ENCODE data around the gene CHRNA9. TPM values are rescaled to one million over a fixed set of nuclear protein-coding genes. Genes with fewer than 3 reads are reported as not detected.

CHRNA9 gene
- polyA plus RNA-seq, 1 donor (not counting 4 experiments of a cell fraction or from before 2014, with no cell fraction given): 0.03 TPM

DNA sequence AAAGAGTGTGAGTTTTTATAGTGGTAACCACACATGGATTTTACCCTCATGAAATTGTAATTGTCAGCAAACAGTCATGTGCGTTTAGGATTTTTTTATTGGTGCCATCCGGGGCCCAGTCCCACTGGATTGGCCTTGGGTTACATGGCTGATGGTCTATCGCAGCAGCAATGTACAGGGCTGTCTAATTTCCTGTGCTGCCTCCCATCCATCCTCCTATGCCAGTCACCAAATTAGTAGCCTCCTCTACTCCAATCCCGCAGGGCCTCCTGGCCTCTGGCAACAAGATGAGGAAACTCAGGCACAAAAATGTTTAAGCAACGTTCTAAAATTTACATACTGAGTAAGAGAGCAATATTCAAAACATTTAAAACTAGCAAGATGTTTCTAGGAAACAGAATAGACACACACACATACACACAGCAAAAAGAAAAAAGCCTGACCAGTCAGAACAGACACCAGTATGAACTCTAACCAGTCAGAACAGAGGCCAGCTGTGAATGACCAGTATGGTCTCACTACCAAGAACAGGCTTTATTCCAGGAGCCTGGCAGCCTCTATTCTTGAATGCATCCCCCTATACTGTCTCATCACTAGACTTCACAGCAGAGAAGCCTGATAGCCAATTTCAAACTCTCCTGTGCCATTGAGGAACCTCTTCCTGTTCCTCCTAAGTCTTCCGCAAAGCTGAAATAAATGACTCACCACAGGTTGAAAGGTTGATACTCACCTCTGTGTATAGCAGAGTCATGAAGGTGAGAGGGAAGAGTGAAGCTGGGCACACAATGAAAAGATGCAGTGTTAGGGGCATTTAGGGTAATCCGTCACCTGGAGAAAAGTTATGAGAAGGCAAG lies 42.6 kb downstream of the CHRNA9 start:
- H3K9ac ChIP-seq (ENCODE audit: control insufficient read depth, extremely low read depth, insufficient read depth, low read length): no peak overlapping the region
- no peaks in the 10 kb centered on the region for H3K79me2 ChIP-seq (ENCODE audit: control insufficient read depth, insufficient read depth, low read length)
- dilution Hi-C loops (cut with MboI; ENCODE audit: extremely low pct_ligation_motif_present, low sequenced_read_pairs): no loop called here
- no peaks in the 10 kb centered on the region for H3K9me3 ChIP-seq (ENCODE audit: control insufficient read depth, low read depth, low read length)
- H3K4me1 ChIP-seq (ENCODE audit: control insufficient read depth, extremely low read depth, insufficient read depth, low read length): no peaks in the 10 kb centered on the region
- H3K27ac ChIP-seq (ENCODE audit: control insufficient read depth, insufficient read depth, low read length): no peak overlapping the region
- H3K4me3 ChIP-seq (ENCODE audit: control insufficient read depth in 2 of 3, extremely low read depth in 1 of 3, insufficient read depth in 2 of 3, low read depth in 1 of 3, low read length in 3 of 3): no peak overlapping the region
- no peaks in the 10 kb centered on the region for H3K36me3 ChIP-seq (ENCODE audit: control insufficient read depth in 2 of 2, extremely low read depth in 1 of 2, insufficient read depth in 2 of 2, low read length in 2 of 2)
- no peak for DNase-seq (ENCODE audit: low read depth, low spot score)
- TF ChIP-seq, protein P1, sequence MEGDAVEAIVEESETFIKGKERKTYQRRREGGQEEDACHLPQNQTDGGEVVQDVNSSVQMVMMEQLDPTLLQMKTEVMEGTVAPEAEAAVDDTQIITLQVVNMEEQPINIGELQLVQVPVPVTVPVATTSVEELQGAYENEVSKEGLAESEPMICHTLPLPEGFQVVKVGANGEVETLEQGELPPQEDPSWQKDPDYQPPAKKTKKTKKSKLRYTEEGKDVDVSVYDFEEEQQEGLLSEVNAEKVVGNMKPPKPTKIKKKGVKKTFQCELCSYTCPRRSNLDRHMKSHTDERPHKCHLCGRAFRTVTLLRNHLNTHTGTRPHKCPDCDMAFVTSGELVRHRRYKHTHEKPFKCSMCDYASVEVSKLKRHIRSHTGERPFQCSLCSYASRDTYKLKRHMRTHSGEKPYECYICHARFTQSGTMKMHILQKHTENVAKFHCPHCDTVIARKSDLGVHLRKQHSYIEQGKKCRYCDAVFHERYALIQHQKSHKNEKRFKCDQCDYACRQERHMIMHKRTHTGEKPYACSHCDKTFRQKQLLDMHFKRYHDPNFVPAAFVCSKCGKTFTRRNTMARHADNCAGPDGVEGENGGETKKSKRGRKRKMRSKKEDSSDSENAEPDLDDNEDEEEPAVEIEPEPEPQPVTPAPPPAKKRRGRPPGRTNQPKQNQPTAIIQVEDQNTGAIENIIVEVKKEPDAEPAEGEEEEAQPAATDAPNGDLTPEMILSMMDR (optimal IDR thresholded peaks at IDR 0.05 in 1 of 3, IDR thresholded peaks at IDR 0.05 in 1 of 3, conservative IDR thresholded peaks at IDR 0.05 in 1 of 3; ENCODE audit: extremely low read depth in 1 of 3, insufficient read depth in 2 of 3, low read length in 3 of 3): no peak
- TF ChIP-seq EZH2 (IDR thresholded peaks at IDR 0.05; ENCODE audit: low read length): no peak
- H2AFZ ChIP-seq (ENCODE audit: control insufficient read depth, low read length): peak overlapping the region; percentile 31
- no peaks in the 10 kb centered on the region for H4K20me1 ChIP-seq (ENCODE audit: control insufficient read depth, extremely low read depth, insufficient read depth, low read length)
- H3K9me1 ChIP-seq (ENCODE audit: control insufficient read depth, extremely low read depth, insufficient read depth, low read length): no peaks in the 10 kb centered on the region
- H3K4me2 ChIP-seq (ENCODE audit: control insufficient read depth, extremely low read depth, insufficient read depth, low read depth, low read length): no peak overlapping the region
- peak; percentile 60 for FAIRE-seq
- H3K27me3 ChIP-seq (ENCODE audit: control insufficient read depth, extremely low read depth, insufficient read depth, low read length): no peaks in the 10 kb centered on the region

- DNase-seq (ENCODE audit: low read depth, low spot score): no peak
- H3K27ac ChIP-seq (ENCODE audit: control insufficient read depth, insufficient read depth, low read length): no peak overlapping the region
- H4K20me1 ChIP-seq (ENCODE audit: control insufficient read depth, extremely low read depth, insufficient read depth, low read length): no peaks in the 10 kb centered on the region
- H3K4me2 ChIP-seq (ENCODE audit: control insufficient read depth, extremely low read depth, insufficient read depth, low read depth, low read length): no peak overlapping the region
- no peak overlapping the region for H3K4me3 ChIP-seq (ENCODE audit: control insufficient read depth in 2 of 3, extremely low read depth in 1 of 3, insufficient read depth in 2 of 3, low read depth in 1 of 3, low read length in 3 of 3)
- no peaks in the 10 kb centered on the region for H3K79me2 ChIP-seq (ENCODE audit: control insufficient read depth, insufficient read depth, low read length)
- H3K36me3 ChIP-seq (ENCODE audit: control insufficient read depth in 2 of 2, extremely low read depth in 1 of 2, insufficient read depth in 2 of 2, low read length in 2 of 2): no peaks in the 10 kb centered on the region
- no peaks in the 10 kb centered on the region for H3K4me1 ChIP-seq (ENCODE audit: control insufficient read depth, extremely low read depth, insufficient read depth, low read length)
- no peak overlapping the region for H2AFZ ChIP-seq (ENCODE audit: control insufficient read depth, low read length)
- dilution Hi-C loops (cut with MboI; ENCODE audit: extremely low pct_ligation_motif_present, low sequenced_read_pairs): no loop called here
- H3K9ac ChIP-seq (ENCODE audit: control insufficient read depth, extremely low read depth, insufficient read depth, low read length): no peak overlapping the region
- TF ChIP-seq, protein P1 (optimal IDR thresholded peaks at IDR 0.05 in 1 of 3, IDR thresholded peaks at IDR 0.05 in 1 of 3, conservative IDR thresholded peaks at IDR 0.05 in 1 of 3; ENCODE audit: extremely low read depth in 1 of 3, insufficient read depth in 2 of 3, low read length in 3 of 3): no peak
- TF ChIP-seq EZH2 (IDR thresholded peaks at IDR 0.05; ENCODE audit: low read length): no peak
- no peaks in the 10 kb centered on the region for H3K27me3 ChIP-seq (ENCODE audit: control insufficient read depth, extremely low read depth, insufficient read depth, low read length)
- no peaks in the 10 kb centered on the region for H3K9me1 ChIP-seq (ENCODE audit: control insufficient read depth, extremely low read depth, insufficient read depth, low read length)
- no peaks in the 10 kb centered on the region for H3K9me3 ChIP-seq (ENCODE audit: control insufficient read depth, low read depth, low read length)
- FAIRE-seq: no peak
Observed at GRCh38 chr4:40378619-40379018, 43.5 kb downstream of the CHRNA9 start.

Measured in keratinocyte (primary cell).